HepG2 (cell line): Measurements from ENCODE around the gene MAPK12. TPM values are rescaled to one million over a fixed set of nuclear protein-coding genes. Genes with fewer than 3 reads are reported as not detected.

Experiments
- FLYWCH1 ChIP-seq: sonication (generic); formaldehyde crosslinking; IDR thresholded peaks from 2 replicates; pipeline ENCODE4 v1.8.1; 2023; ENCODE audit warnings: mild to moderate bottlenecking, missing genetic modification reagents
- KAT7 ChIP-seq: IDR thresholded peaks from 2 replicates; pipeline ENCODE4 v1.6.1; 2018; ENCODE audit warnings: borderline replicate concordance, missing compliant biosample characterization
- MEIS1 ChIP-seq: sonication (generic); formaldehyde crosslinking; IDR thresholded peaks from 2 replicates; pipeline ENCODE4 v1.9.0; 2021; ENCODE audit warnings: mild to moderate bottlenecking, missing genetic modification reagents, moderate library complexity, borderline replicate concordance
- PITX1 ChIP-seq: sonication (generic); formaldehyde crosslinking; IDR thresholded peaks from 2 replicates; pipeline ENCODE4 v1.5.1; 2020; ENCODE audit warnings: mild to moderate bottlenecking, missing genetic modification reagents
- REL ChIP-seq: sonication (generic); formaldehyde crosslinking; conservative IDR thresholded peaks from 2 replicates; pipeline ENCODE4 v1.8.0; 2022; ENCODE audit warnings: mild to moderate bottlenecking, missing genetic modification reagents, moderate library complexity
- RFXANK ChIP-seq: IDR thresholded peaks from 2 replicates; pipeline ENCODE4 v1.6.1; 2016
- SRSF9 ChIP-seq: fragments of 200-400 bp; formaldehyde crosslinking; IDR thresholded peaks from 2 replicates; pipeline ENCODE4 v1.6.1; 2018; ENCODE audit warnings: borderline replicate concordance, mild to moderate bottlenecking, low read depth, low read length; ENCODE audit not compliant: insufficient read depth, poor library complexity, severe bottlenecking
- TARDBP ChIP-seq: sonication (generic); formaldehyde crosslinking; IDR thresholded peaks from 2 replicates; pipeline ENCODE4 v1.8.0; 2022; ENCODE audit warnings: mild to moderate bottlenecking, missing genetic modification reagents
- XRCC5 ChIP-seq: fragments of 200-400 bp; formaldehyde crosslinking; optimal IDR thresholded peaks from 2 replicates; pipeline ENCODE3; 2017; ENCODE audit warnings: mild to moderate bottlenecking, low read length
- ZMYM4 ChIP-seq: sonication (generic); formaldehyde crosslinking; IDR thresholded peaks from 2 replicates; pipeline ENCODE4 v1.8.1; 2023; ENCODE audit warnings: mild to moderate bottlenecking, missing genetic modification reagents
- ZNF354B ChIP-seq: sonication (generic); formaldehyde crosslinking; IDR thresholded peaks from 2 replicates; pipeline ENCODE4 v1.8.0; 2022; ENCODE audit warnings: mild to moderate bottlenecking, missing genetic modification reagents
- ZNF362 ChIP-seq: sonication (generic); formaldehyde crosslinking; IDR thresholded peaks from 2 replicates; pipeline ENCODE4 v1.4.0; 2020; ENCODE audit warnings: missing genetic modification reagents, mild to moderate bottlenecking, borderline replicate concordance
- ZNF546 ChIP-seq: sonication (generic); formaldehyde crosslinking; conservative IDR thresholded peaks from 2 replicates; pipeline ENCODE4 v1.8.1; 2023; ENCODE audit warnings: mild to moderate bottlenecking, missing genetic modification reagents
- ZNF619 ChIP-seq: sonication (generic); formaldehyde crosslinking; IDR thresholded peaks from 2 replicates; pipeline ENCODE4 v1.4.0; 2020; ENCODE audit warnings: mild to moderate bottlenecking, missing genetic modification reagents
- ZNF790 ChIP-seq: sonication (generic); formaldehyde crosslinking; IDR thresholded peaks from 2 replicates; pipeline ENCODE4 v1.8.0; 2022; ENCODE audit warnings: missing genetic modification reagents, mild to moderate bottlenecking, borderline replicate concordance
- polyA plus RNA-seq, 8 experiments: library from polyadenylated mRNA; depleted of rRNA in 3 of 8; stranded (reverse) in 7 of 8; unstranded in 1 of 8; fragments of >200 nt; fragmentation: Illumina TruSeq in 4 of 8; extraction: Trizol in 4 of 8; gene quantifications; 2 replicates each; pipeline versions ENCODE4 v1.2.1 to v1.2.3, GENCODE V29; 2011 to 2016; ENCODE audit warnings: low read depth in 4 of 8, missing spikeins in 1 of 8, mixed read lengths in 1 of 8; ENCODE audit not compliant: insufficient read depth in 1 of 8
- total RNA-seq, 5 experiments: library from RNA; depleted of rRNA; stranded (reverse); fragments of >200 nt; fragmentation: Illumina TruSeq; extraction: Trizol; gene quantifications; 2 replicates each; pipeline ENCODE4 v1.2.3, GENCODE V29; 2016; ENCODE audit warnings: low read depth in 1 of 5
- TF ChIP-seq, protein P1 (sequence below): sonication (generic); formaldehyde crosslinking; IDR thresholded peaks from 2 replicates; pipeline ENCODE4 v1.5.1; 2020; ENCODE audit warnings: missing genetic modification reagents, mild to moderate bottlenecking, borderline replicate concordance
- TF ChIP-seq, protein P2 (sequence below): sonication (generic); formaldehyde crosslinking; IDR thresholded peaks from 2 replicates; pipeline ENCODE4 v1.4.0; 2020; ENCODE audit warnings: missing genetic modification reagents, low read depth, mild to moderate bottlenecking, borderline replicate concordance
- TF ChIP-seq, protein P3 (sequence below): sonication (generic); formaldehyde crosslinking; IDR thresholded peaks from 2 replicates; pipeline ENCODE4 v1.5.0; 2020; ENCODE audit warnings: missing genetic modification reagents
- TF ChIP-seq, protein P4 (sequence below): sonication (generic); formaldehyde crosslinking; IDR thresholded peaks from 2 replicates; pipeline ENCODE4 v1.9.0; 2021; ENCODE audit warnings: missing genetic modification reagents, borderline replicate concordance

Gene MAPK12
- total and polyA plus RNA-seq, 2 of the 13 experiments (the other 11 are each of a cell fraction or from before 2014, with no cell fraction given): 22.2 to 23.3 TPM

DNA sequence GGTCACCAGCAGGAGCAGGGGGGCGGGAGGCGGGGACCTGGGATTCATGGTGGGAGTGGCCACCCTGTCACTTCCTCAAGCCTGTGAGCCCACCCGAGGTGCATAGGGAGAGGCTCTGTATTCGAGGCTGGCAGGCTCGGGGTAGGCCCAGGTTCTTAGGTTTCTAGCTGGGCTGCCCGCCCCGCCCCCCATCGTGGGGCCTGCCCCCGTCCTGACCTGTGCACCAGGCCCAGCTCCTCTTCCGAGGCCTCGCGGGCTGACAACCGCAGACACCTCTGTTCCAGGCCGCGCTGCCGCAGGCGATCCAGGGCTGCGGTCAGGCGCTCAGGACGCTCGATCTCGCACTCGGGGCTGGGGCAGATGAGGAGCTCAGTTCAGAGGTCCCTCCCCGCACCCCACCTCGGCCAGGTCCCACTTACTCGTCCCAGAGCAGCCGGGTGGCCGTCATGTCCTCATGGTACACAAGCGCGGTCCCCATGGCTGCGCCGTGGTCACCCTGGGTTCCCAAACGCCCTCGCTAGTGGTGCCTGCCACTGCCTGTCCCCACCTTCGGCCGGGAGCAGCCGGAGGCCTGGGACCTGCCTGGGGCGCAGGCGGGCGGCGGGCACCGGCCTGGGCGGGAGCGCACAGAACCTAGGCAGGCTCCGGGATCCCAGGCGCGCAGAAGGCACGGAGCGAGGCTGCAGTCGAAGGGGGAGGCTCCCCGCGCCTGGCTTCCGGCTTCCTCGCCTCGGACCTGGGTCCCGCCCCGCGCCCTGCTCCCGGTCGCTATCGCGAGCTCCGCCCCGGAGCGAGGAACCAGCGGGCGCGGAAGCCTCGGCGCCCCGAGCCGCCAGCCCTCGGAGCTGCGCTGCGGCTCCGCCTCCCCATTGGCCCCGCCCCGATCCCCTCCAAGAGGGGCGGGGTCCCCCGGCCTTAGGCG, 10.7 kb downstream of the MAPK12 start, which contains the start of gene HDAC10 (continued):
- no peak for TF ChIP-seq REL
- TF ChIP-seq FLYWCH1: no peak
- no peak for TF ChIP-seq KAT7
- TF ChIP-seq XRCC5: no peak
- TF ChIP-seq, protein P1, sequence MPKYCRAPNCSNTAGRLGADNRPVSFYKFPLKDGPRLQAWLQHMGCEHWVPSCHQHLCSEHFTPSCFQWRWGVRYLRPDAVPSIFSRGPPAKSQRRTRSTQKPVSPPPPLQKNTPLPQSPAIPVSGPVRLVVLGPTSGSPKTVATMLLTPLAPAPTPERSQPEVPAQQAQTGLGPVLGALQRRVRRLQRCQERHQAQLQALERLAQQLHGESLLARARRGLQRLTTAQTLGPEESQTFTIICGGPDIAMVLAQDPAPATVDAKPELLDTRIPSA (CRISPR knock-in tag): 0 out of 2 replicates have a peak, but pooled peaks have one; percentile 71
- TF ChIP-seq TARDBP (CRISPR knock-in tag): no peak; the same call in 1 of the 2 replicates
- TF ChIP-seq ZNF619: no peak
- TF ChIP-seq, protein P2, sequence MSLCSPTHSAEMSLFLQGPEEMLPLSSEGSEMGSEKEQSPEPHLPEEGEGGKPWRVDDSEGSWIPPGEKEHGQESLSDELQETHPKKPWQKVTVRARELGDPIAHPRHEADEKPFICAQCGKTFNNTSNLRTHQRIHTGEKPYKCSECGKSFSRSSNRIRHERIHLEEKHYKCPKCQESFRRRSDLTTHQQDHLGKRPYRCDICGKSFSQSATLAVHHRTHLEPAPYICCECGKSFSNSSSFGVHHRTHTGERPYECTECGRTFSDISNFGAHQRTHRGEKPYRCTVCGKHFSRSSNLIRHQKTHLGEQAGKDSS: no peak
- no peak for TF ChIP-seq ZNF790 (CRISPR knock-in tag)
- no peak for TF ChIP-seq ZNF362 (CRISPR knock-in tag)
- TF ChIP-seq MEIS1: 0 out of 2 replicates have a peak, but pooled peaks have one; percentile 5
- no peak for TF ChIP-seq SRSF9
- peak; percentile 35; the same call in 1 of the 2 replicates for TF ChIP-seq ZNF354B (CRISPR knock-in tag)
- TF ChIP-seq, protein P3, sequence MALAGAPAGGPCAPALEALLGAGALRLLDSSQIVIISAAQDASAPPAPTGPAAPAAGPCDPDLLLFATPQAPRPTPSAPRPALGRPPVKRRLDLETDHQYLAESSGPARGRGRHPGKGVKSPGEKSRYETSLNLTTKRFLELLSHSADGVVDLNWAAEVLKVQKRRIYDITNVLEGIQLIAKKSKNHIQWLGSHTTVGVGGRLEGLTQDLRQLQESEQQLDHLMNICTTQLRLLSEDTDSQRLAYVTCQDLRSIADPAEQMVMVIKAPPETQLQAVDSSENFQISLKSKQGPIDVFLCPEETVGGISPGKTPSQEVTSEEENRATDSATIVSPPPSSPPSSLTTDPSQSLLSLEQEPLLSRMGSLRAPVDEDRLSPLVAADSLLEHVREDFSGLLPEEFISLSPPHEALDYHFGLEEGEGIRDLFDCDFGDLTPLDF (CRISPR knock-in tag): no peak
- no peak for TF ChIP-seq PITX1
- TF ChIP-seq, protein P4, sequence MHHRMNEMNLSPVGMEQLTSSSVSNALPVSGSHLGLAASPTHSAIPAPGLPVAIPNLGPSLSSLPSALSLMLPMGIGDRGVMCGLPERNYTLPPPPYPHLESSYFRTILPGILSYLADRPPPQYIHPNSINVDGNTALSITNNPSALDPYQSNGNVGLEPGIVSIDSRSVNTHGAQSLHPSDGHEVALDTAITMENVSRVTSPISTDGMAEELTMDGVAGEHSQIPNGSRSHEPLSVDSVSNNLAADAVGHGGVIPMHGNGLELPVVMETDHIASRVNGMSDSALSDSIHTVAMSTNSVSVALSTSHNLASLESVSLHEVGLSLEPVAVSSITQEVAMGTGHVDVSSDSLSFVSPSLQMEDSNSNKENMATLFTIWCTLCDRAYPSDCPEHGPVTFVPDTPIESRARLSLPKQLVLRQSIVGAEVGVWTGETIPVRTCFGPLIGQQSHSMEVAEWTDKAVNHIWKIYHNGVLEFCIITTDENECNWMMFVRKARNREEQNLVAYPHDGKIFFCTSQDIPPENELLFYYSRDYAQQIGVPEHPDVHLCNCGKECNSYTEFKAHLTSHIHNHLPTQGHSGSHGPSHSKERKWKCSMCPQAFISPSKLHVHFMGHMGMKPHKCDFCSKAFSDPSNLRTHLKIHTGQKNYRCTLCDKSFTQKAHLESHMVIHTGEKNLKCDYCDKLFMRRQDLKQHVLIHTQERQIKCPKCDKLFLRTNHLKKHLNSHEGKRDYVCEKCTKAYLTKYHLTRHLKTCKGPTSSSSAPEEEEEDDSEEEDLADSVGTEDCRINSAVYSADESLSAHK: no peak
- TF ChIP-seq RFXANK (CRISPR knock-in tag): no peak
- peak; percentile 39; the same call in 1 of the 2 replicates for TF ChIP-seq ZNF546 (CRISPR knock-in tag)
- TF ChIP-seq ZMYM4 (CRISPR knock-in tag): 0 out of 2 replicates have a peak, but pooled peaks have one; percentile 42
